ENCODE data around the gene POC1B.

DNA sequence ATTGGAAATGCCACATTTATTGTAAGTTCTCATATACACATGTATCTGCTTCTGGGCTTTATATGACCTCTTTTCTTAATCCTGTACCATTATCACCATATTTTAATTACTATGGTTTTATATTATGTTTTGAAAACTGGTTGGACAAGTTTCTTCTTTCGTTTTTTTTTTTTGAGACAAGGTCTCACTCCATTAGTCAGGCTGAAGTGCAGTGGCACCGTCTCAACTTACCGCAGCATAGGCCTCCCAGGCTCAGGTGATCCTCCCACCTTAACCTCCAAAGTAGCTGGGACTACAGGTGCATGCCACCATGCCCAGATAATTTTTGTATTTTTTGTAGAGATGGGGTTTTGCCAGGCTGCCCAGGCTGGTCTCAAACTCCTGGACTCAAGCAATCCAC, 45.9 kb downstream of the POC1B start:
- TF ChIP-seq EZH2phosphoT487 (IDR thresholded peaks at IDR 0.05; ENCODE audit: insufficient read depth, low read depth), result no peak
- TF ChIP-seq EZH2 (IDR thresholded peaks at IDR 0.05; ENCODE audit: insufficient read depth, poor library complexity, severe bottlenecking), result no peak

Data from GM23248 (cell line).